BJ (cell line): ENCODE results near the gene FABP6. TPM values are rescaled to one million over a fixed set of nuclear protein-coding genes. Genes with fewer than 3 reads are reported as not detected.

Source experiments
- CTCF ChIA-PET: fragments of 350-600 bp; formaldehyde crosslinking; extraction: SDS; loops from one replicate; lab custom pipeline; 2021; ENCODE audit warnings: antibody characterized with exemption, inconsistent platforms; lab: Yijun Ruan, JAX
- POLR2A ChIA-PET: fragments of 300-600 bp; sonication (Branson Sonifier 250); formaldehyde crosslinking; extraction: SDS; loops from one replicate; lab custom pipeline; 2021; ENCODE audit warnings: antibody characterized with exemption; lab: Charles Lee
- DNase-seq: peaks from one replicate; pipeline ENCODE4 v3.0.0-alpha.2; 2011; ENCODE audit warnings: low read depth
- H3K27me3 ChIP-seq: 2 replicates; pipeline ENCODE4 v1.6.0; 2011; ENCODE audit warnings: low read length; ENCODE audit not compliant: control insufficient read depth, insufficient read depth
- H3K36me3 ChIP-seq: 2 replicates; pipeline ENCODE4 v1.5.1; 2011; ENCODE audit warnings: low read length; ENCODE audit not compliant: control insufficient read depth, insufficient read depth
- H3K4me3 ChIP-seq: 2 replicates; pipeline ENCODE4 v1.5.1; 2011; ENCODE audit warnings: low read depth, mild to moderate bottlenecking, control low read depth, low read length
- CTCF ChIP-seq: IDR thresholded peaks from 2 replicates; pipeline ENCODE4 v1.5.1; 2011; ENCODE audit warnings: low read depth, mild to moderate bottlenecking, control low read depth, inconsistent platforms, low read length, moderate library complexity; ENCODE audit not compliant: insufficient read depth
- polyA plus RNA-seq: library from polyadenylated mRNA; depleted of rRNA; stranded (reverse); fragments of >200 nt; gene quantifications from 2 replicates; pipeline ENCODE4 v1.2.3, GENCODE V29; 2011

FABP6 gene
- polyA plus RNA-seq, 1 experiment, result not detected

- CTCF ChIA-PET, result no interaction called here
- Histone ChIP-seq H3K36me3 (no peaks in the 10 kb centered on the region), H3K4me3 (no peak overlapping the region), H3K27me3 (no peaks in the 10 kb centered on the region)
- TF ChIP-seq CTCF, result no peak
- no peak for DNase-seq
- POLR2A ChIA-PET, result no interaction called here
Measured at GRCh38 chr5:160221082-160221481, 8.2 kb upstream of the FABP6 start.

DNA sequence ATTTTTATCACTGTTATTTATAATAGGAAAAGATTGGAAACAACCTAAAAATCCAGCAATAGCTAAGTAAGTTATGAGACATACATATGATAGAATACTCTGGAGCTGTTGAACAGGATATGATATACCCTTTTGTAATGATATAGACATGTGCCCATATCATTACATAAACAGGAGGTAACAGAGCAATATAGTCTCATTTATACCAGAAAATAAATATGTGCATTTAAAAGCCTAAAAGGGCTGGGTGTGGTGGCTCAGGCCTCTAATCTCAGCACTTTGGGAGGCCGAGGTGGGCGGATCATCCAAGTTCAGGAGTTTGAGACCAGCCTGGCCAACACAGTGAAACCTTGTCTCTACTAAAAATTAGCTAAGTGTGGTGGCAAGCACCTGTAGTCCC, 2.3 kb upstream of the FABP6 start:
- ChIA-PET POLR2A (no interaction called here), CTCF (interaction anchor here (0.6 to 1.3 kb wide), 2 partner anchors 10 to 14 kb away, joined by 3 to 4 read pairs; no protein-coding TSS in a partner anchor)
- DNase-seq, result no peak
- Histone ChIP-seq H3K36me3 (no peaks in the 10 kb centered on the region), H3K27me3 (no peaks in the 10 kb centered on the region), H3K4me3 (no peak overlapping the region)
- TF ChIP-seq CTCF, result no peak

- Histone ChIP-seq H3K27me3 (no peaks in the 10 kb centered on the region), H3K36me3 (no peaks in the 10 kb centered on the region), H3K4me3 (no peak overlapping the region)
- TF ChIP-seq CTCF, result no peak
- DNase-seq, result no peak
- CTCF ChIA-PET, result no interaction called here
- POLR2A ChIA-PET, result no interaction called here
Measured at GRCh38 chr5:160230686-160231527, 1.6 kb downstream of the FABP6 start.

- H3K4me3 ChIP-seq, result no peak overlapping the region
- no peaks in the 10 kb centered on the region for H3K27me3 ChIP-seq
- no peaks in the 10 kb centered on the region for H3K36me3 ChIP-seq
- ChIA-PET POLR2A (no interaction called here), CTCF (interaction anchor here (1.5 kb wide), 1 partner anchor 32 kb away, joined by 4 read pairs; no protein-coding TSS in a partner anchor)
- no peak for DNase-seq
- no peak for TF ChIP-seq CTCF
Measured at GRCh38 chr5:160231783-160232342, 2.6 kb downstream of the FABP6 start.

DNA sequence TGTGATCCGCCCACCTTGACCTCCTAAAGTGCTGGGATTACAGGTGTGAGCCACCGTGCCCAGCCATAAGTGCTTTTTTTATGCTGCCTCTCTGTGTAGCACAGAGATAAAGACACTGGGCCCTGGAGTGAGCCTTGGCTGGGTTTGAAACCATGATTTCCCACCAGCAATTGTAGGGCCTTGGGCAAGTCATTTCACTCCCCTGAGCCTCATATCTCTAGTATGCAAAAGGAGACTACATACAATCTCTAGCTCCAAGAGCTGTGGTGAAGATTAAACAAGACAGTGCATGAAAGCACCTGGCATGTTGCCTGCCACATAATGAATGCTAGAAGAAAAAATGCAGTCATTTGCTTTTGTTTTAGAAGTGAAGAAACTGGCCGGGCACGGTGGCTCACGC, 3.9 kb downstream of the FABP6 start:
- no peak for DNase-seq
- ChIA-PET CTCF (no interaction called here), POLR2A (no interaction called here)
- H3K36me3 ChIP-seq, result no peaks in the 10 kb centered on the region
- no peak for TF ChIP-seq CTCF
- H3K4me3 ChIP-seq, result no peak overlapping the region
- H3K27me3 ChIP-seq, result peaks cover 2% of the 10 kb centered on the region; the same call in 1 of the 2 replicates
